Tibial artery (tissue), 4 donors: ENCODE data around the gene MYO1G.

Experiments used
- DNase-seq, 2 donors: peaks; one replicate each; pipeline ENCODE4 v3.0.0-alpha.2; 2019
- H3K27ac ChIP-seq, 2 donors: fragments of 200-600 bp; sonication (generic) in 1 of 2; 1 replicate in 1 of 2; 2 replicates in 1 of 2; pipeline ENCODE4 v1.5.1; 2018 to 2019; ENCODE audit warnings: mild to moderate bottlenecking in 1 of 2
- H3K27me3 ChIP-seq, 2 donors: fragments of 200-600 bp; sonication (generic) in 1 of 2; one replicate each; pipeline versions ENCODE4 v1.5.1 to v1.6.0; 2016 to 2019
- H3K36me3 ChIP-seq, 3 donors: fragments of 200-600 bp; sonication (generic) in 2 of 3; one replicate each; pipeline ENCODE4 v1.5.1; 2016 to 2019; ENCODE audit warnings: mild to moderate bottlenecking in 2 of 3
- H3K4me1 ChIP-seq, 4 donors: fragments of 200-600 bp; sonication (generic) in 2 of 4; 1 replicate in 3 of 4; 2 replicates in 1 of 4; pipeline ENCODE4 v1.5.1; 2016 to 2019
- H3K4me3 ChIP-seq, 2 donors: fragments of 200-600 bp; sonication (generic) in 1 of 2; 1 replicate in 1 of 2; 2 replicates in 1 of 2; pipeline ENCODE4 v1.5.1; 2018 to 2019; ENCODE audit warnings: mild to moderate bottlenecking in 2 of 2
- H3K9me3 ChIP-seq, 3 donors: fragments of 200-600 bp; sonication (generic) in 1 of 3; one replicate each; pipeline ENCODE4 v1.5.1; 2016 to 2019
- CTCF ChIP-seq, 2 experiments: fragments of 200-600 bp in 1 of 2; fragments of 450-650 bp in 1 of 2; IDR thresholded peaks; one replicate each; pipeline ENCODE4 v1.5.1; 2017 to 2019; ENCODE audit warnings: antibody characterized with exemption in 2 of 2, mild to moderate bottlenecking in 1 of 2, moderate library complexity in 1 of 2
- intact Hi-C: fragments of 100-400 bp; cut with DNase I; formaldehyde crosslinking; loops from one replicate; pipeline ENCODE4 v1.15.0; 2023; ENCODE audit warnings: low total_unique reads

The MYO1G gene

DNA sequence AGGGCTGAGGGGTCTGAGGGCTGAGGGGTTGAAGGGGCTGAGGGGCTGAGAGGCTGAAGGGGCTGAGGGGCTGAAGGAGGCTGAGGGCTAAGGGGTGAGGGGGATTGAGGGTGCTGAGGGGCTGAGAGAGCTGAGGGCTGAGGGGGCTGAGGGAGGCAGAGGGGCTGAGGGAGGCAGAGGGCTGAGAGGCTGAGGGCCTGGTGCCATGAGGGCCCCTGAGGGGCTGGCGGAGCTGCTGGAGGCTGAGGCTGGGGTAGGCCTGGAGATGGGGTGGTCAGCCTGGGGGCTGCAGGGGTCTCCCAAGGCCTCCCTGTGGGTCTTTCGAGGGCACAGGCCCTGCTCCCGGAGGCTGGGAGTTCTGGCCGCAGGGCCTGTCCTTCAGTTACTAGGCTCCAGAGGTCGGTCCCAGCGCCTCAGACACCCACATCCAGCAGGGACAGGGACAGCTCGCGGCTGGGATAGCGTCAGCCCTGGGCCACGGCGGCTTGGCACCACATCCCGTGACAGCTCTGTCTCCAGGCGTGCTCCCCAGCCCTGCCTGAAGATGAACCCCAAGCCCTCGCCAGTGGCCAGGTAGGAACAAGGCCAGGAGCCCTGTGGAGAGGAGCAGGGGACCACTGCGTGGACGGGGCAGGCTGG is 16.9 kb downstream of the MYO1G start:
- no peaks in the 10 kb centered on the region for H3K36me3 ChIP-seq
- H3K4me1 ChIP-seq: peaks cover 0 to 14% (median 12%) of the 10 kb centered on the region in 4 donors
- H3K4me3 ChIP-seq: peak overlapping the region in 1 of 2 donors; percentile 54
- no peak for DNase-seq
- no peak overlapping the region for H3K27ac ChIP-seq
- intact Hi-C loops: loop anchor here (10.0 kb wide), 1 partner anchor 173 kb away; no protein-coding TSS in a partner anchor
- TF ChIP-seq CTCF (IDR thresholded peaks at IDR 0.05): no peak
- H3K9me3 ChIP-seq: no peaks in the 10 kb centered on the region
- H3K27me3 ChIP-seq: peaks cover 0 to 39% of the 10 kb centered on the region in 2 donors

DNA sequence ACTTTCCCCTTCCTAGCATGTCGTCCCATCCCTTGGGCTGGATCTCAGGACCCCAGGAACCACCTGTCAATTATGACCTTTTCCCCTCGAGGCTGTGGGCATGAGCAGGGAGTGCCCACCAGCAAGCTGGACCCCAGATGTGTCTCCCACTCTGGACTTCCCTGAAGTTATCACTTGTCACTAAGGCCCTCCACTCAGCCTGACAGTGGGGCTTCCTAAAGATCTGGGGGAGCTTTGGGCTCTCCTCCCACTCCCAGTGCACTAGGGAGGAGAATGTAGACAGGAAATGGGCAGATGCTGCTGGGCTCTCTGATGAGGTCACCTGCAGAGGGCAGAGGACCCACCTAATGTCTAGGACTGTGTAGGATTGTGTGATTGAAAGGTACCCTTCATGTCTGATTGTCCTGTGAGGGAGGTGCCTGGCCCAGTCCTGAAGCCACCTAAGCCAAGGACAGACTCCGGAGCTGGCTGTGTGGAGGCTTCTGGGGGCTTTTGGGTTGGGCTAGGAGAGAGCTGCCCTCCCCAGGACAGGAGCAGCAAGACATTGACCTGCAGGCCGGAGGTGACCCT is 18.7 kb downstream of the MYO1G start:
- intact Hi-C loops: loop anchor here (10.0 kb wide), 1 partner anchor 175 kb away; no protein-coding TSS in a partner anchor
- TF ChIP-seq CTCF (IDR thresholded peaks at IDR 0.05): no peak
- Histone ChIP-seq H3K9me3 (no peaks in the 10 kb centered on the region), H3K36me3 (no peaks in the 10 kb centered on the region), H3K27me3 (peaks cover 0 to 36% of the 10 kb centered on the region in 2 donors), H3K27ac (no peak overlapping the region), H3K4me1 (peaks cover 0 to 14% (median 12%) of the 10 kb centered on the region in 4 donors), H3K4me3 (no peak overlapping the region)
- peak in 1 of 2 donors; percentile 44 for DNase-seq

DNA sequence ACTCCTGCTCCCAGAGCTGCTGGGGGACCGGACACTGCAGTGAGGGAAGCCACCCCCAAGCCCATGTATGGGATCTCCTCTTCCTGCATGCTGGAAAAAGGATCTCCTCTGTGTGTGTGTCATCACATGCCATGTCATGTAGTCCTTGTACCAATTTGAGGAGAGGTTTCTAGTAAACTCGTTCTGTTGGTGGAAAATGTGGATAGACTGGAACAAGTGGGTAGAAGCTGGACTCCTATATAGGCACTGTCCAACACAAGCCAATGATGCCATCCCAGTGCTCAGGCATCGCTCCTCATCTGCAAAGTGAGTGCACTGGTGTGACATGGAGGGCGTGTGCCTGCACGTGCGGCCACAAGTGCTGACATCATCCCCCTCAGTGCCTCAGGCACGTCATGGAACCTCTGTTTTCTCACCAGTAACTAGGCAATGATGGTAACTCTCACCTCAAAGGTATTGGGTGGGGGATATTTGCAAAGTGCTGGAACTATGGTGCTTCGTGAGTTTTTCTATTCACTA is 19.3 kb downstream of the MYO1G start:
- peaks cover 0 to 35% of the 10 kb centered on the region in 2 donors for H3K27me3 ChIP-seq
- DNase-seq: peak in 1 of 2 donors; percentile 29
- peaks cover 0 to 14% (median 12%) of the 10 kb centered on the region in 4 donors for H3K4me1 ChIP-seq
- H3K36me3 ChIP-seq: no peaks in the 10 kb centered on the region
- no peak overlapping the region for H3K4me3 ChIP-seq
- intact Hi-C loops: no loop called here
- H3K9me3 ChIP-seq: no peaks in the 10 kb centered on the region
- no peak for TF ChIP-seq CTCF (IDR thresholded peaks at IDR 0.05)
- no peak overlapping the region for H3K27ac ChIP-seq

DNA sequence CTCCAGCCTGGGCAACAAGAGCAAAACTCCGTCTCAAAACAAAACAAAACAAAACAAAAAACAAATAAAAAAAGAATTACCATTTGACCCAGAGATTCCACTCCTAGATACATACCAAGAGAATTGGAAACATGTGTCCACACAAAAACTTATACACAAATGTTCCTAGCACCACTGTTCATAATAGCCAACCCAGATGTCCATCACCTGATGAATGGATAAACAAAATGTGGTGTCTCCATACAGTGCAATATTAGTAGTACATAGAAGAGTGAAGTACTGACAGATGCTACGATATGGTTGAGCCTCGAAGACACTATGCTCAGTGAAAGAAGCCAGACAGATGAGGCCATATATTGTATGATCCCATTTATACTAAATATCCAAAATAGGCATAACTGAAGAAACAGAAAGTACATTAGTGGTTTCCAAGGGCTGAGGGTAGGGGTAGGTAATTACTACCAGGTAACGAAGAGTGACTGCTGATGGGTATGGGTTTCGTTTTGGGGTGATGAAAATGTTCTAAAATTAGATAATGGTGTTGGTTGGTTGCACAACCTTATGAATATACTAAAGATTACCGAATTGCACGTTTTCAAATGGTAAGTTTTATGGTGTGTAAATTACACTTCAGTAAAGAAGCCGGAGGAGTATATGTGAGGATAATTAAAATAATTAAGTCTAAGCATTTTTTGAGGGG is 20.0 kb downstream of the MYO1G start:
- Histone ChIP-seq H3K9me3 (no peaks in the 10 kb centered on the region), H3K27me3 (peaks cover 0 to 32% of the 10 kb centered on the region in 2 donors), H3K27ac (no peak overlapping the region), H3K36me3 (no peaks in the 10 kb centered on the region), H3K4me1 (peaks cover 0 to 14% (median 12%) of the 10 kb centered on the region in 4 donors), H3K4me3 (no peak overlapping the region)
- TF ChIP-seq CTCF (IDR thresholded peaks at IDR 0.05): no peak
- no peak for DNase-seq
- intact Hi-C loops: no loop called here

DNA sequence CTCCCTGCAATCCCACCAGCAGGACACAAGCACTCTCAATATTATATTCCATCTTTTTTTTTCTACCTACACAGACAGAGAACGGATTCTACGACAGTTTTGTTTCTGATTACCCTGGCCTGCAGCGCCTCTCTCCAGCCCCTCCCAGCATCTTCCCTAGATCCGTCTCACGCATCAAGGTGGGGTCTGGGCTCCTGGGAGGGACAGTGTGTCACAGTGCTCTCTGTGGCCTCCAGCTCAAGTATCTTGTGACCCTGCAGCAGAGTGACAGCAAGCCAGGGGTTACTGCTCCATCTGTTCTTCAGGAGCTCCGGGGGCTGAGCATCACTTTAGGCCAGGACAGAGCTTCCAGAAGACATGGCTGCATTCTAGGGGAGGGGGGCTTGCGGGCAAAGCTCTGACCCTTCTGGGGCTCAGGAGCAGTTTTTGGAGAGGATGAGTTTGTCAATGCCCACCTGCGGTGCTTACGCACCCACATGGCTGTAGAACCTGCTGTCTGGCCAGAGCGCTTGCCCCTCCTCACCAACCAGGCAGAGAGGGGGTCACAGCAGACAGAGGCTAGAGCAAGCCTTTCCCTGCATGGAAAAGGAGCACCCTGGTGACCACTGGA is 22.6 kb downstream of the MYO1G start:
- intact Hi-C loops: no loop called here
- TF ChIP-seq CTCF (IDR thresholded peaks at IDR 0.05): no peak
- H3K9me3 ChIP-seq: no peaks in the 10 kb centered on the region
- H3K27ac ChIP-seq: no peak overlapping the region
- no peaks in the 10 kb centered on the region for H3K4me1 ChIP-seq
- DNase-seq: peak in 1 of 2 donors; percentile 38
- H3K27me3 ChIP-seq: peaks cover 0 to 14% of the 10 kb centered on the region in 2 donors
- no peaks in the 10 kb centered on the region for H3K36me3 ChIP-seq
- no peak overlapping the region for H3K4me3 ChIP-seq
